Right lobe of liver (tissue), 6 donors: ENCODE data around the gene KAZN. TPM values are rescaled to one million over a fixed set of nuclear protein-coding genes. Genes with fewer than 3 reads are reported as not detected.

Experiments
- ATAC-seq, 4 donors: fragments of 200-7000 bp; cut with Tn5 transposase; one replicate each; pipeline ENCODE4 v1.9.1; 2020; ENCODE audit warnings: mild to moderate bottlenecking in 4 of 4, moderate library complexity in 4 of 4
- DNase-seq, 3 donors: peaks; one replicate each; pipeline ENCODE4 v3.0.0-alpha.2; 2020
- H3K27ac ChIP-seq, 3 donors: fragments of 200-600 bp; one replicate each; pipeline ENCODE4 v1.8.0; 2022
- H3K27me3 ChIP-seq, 2 donors: fragments of 200-600 bp; one replicate each; pipeline ENCODE4 v1.8.0; 2022
- H3K36me3 ChIP-seq, 4 donors: fragments of 200-600 bp; sonication (generic) in 1 of 4; one replicate each; pipeline versions ENCODE4 v1.5.1 to v1.8.0; 2017 to 2022; ENCODE audit warnings: control low read depth in 1 of 4
- H3K4me1 ChIP-seq, 4 donors: fragments of 200-600 bp; sonication (generic) in 1 of 4; one replicate each; pipeline versions ENCODE4 v1.5.1 to v1.8.0; 2017 to 2022; ENCODE audit warnings: control low read depth in 1 of 4
- H3K4me3 ChIP-seq, 3 donors: fragments of 200-600 bp; one replicate each; pipeline ENCODE4 v1.8.0; 2022
- H3K9me3 ChIP-seq, 4 donors: fragments of 200-600 bp; sonication (generic) in 1 of 4; one replicate each; pipeline versions ENCODE4 v1.5.1 to v1.8.0; 2017 to 2022; ENCODE audit warnings: control low read depth in 1 of 4
- POLR2A ChIP-seq: fragments of 450-650 bp; IDR thresholded peaks from one replicate; pipeline ENCODE4 v1.6.1; 2017; ENCODE audit warnings: antibody characterized with exemption, mild to moderate bottlenecking
- WGBS: methylation state at CpG from one replicate; pipeline ENCODE4 v1.1.6; 2018; ENCODE audit warnings: low coverage, low lambda C conversion rate; ENCODE audit not compliant: insufficient coverage; ENCODE audit errors: missing lambda C conversion rate; 5-methylcytosine and 5-hydroxymethylcytosine counted together
- intact Hi-C, 2 donors: fragments of 100-400 bp; cut with DNase I; formaldehyde crosslinking; loops; one replicate each; pipeline versions ENCODE4 v1.11.2 to v1.14.1; 2022
- total RNA-seq, 6 experiments: library from RNA; depleted of rRNA in 2 of 6; stranded (reverse); fragments of >200 nt in 2 of 6; fragmentation: NEBNext Ultra II Directional in 3 of 6; extraction: Animal tissue kit (Norgen Biotek cat#: 25700) in 3 of 6; gene quantifications; one replicate each; pipeline versions ENCODE4 v1.1.0 to v1.2.4, GENCODE V29; 2016 to 2023
- TF ChIP-seq, protein P1 (sequence below), 4 donors: fragments of 200-600 bp in 3 of 4; fragments of 450-650 bp in 1 of 4; IDR thresholded peaks; one replicate each; pipeline versions ENCODE4 v1.5.1 to v1.8.0; 2016 to 2022; ENCODE audit warnings: antibody characterized with exemption in 4 of 4, mild to moderate bottlenecking in 2 of 4
- donor health status: DM: no; HTN: yes; CAD: no.
- donor health status: DM: no; HTN: no; CAD: no.
- donor health status: DM: no; HTN: no; CAD: no.
- donor health status: DM: no; HTN: yes; CAD: no.
- donor health status: DM: no; HTN: yes; CAD: no.

The KAZN gene
- total RNA-seq, 6 experiments from 2014 or later, result 1.5 to 7.2 (median 2.7) TPM

DNA sequence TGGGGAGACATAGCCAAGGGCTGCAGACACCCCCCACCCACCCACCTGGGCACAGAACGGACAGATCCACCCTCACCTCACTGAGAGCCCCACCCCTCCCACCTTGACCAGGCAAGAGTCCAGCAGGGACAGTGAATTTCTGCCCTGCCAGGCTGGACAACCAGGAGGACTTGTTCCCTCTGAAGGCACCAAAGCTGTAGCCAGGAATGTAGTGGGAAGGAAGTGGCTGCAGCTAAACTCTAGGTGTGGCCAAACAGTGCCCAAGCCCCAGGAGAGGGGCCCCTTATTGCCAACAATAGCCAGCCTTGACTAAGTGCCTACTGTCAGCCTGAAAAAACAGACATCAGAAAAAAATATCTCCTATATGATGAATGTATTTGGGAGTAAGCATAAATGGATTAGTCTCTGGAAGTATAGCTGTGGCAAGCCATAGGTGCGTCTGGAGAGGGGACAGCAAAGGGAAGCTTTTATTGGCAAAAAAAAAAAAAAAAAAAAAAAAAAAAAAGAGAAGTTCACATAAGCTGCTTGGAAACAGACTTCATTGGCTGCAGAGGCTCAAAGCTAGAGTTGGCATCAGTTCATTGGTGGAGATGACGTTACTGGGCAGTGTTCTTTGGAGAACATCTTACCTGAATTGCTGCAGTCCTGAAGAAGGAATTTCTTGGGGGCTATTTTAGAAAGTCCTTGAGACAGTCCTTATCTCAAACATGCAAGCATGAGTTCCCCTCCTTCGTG, 490.9 kb downstream of the KAZN start:
- Histone ChIP-seq H3K36me3 (no peaks in the 10 kb centered on the region), H3K27ac (no peak overlapping the region), H3K4me3 (no peak overlapping the region), H3K4me1 (no peaks in the 10 kb centered on the region), H3K27me3 (no peaks in the 10 kb centered on the region), H3K9me3 (no peaks in the 10 kb centered on the region)
- 40% methylated on average over 4 of the region's 4 CpGs for WGBS
- intact Hi-C loops, result no loop called here
- no peak for DNase-seq
- no peak for ATAC-seq
- TF ChIP-seq POLR2A, result no peak
- TF ChIP-seq, protein P1, sequence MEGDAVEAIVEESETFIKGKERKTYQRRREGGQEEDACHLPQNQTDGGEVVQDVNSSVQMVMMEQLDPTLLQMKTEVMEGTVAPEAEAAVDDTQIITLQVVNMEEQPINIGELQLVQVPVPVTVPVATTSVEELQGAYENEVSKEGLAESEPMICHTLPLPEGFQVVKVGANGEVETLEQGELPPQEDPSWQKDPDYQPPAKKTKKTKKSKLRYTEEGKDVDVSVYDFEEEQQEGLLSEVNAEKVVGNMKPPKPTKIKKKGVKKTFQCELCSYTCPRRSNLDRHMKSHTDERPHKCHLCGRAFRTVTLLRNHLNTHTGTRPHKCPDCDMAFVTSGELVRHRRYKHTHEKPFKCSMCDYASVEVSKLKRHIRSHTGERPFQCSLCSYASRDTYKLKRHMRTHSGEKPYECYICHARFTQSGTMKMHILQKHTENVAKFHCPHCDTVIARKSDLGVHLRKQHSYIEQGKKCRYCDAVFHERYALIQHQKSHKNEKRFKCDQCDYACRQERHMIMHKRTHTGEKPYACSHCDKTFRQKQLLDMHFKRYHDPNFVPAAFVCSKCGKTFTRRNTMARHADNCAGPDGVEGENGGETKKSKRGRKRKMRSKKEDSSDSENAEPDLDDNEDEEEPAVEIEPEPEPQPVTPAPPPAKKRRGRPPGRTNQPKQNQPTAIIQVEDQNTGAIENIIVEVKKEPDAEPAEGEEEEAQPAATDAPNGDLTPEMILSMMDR (IDR thresholded peaks at IDR 0.05), result no peak

DNA sequence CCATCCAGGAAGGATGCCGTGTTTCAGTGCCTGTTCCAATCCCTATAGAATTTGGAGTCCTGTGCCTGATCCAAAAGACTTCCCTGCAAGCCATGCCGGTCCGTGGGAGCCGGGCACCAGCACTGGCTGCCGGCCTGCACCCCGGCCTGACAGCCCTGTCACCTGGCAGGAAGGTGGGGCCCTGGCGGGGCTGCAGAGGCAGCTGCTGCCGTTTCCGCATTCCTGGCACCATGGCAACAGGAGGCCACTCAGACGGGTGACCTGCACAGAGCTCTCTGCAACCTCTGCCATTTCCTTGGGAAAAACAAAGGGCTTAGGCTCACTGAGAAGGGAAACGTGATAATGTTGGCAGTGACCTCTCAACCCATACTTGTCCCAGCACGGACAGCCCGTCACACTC, 491.9 kb downstream of the KAZN start:
- intact Hi-C loops, result no loop called here
- H3K9me3 ChIP-seq, result no peaks in the 10 kb centered on the region
- H3K36me3 ChIP-seq, result no peaks in the 10 kb centered on the region
- no peak for TF ChIP-seq POLR2A
- TF ChIP-seq, protein P1 (IDR thresholded peaks at IDR 0.05), result no peak
- H3K4me1 ChIP-seq, result no peaks in the 10 kb centered on the region
- H3K4me3 ChIP-seq, result no peak overlapping the region
- WGBS, result 24% methylated on average over 3 of the region's 13 CpGs
- H3K27ac ChIP-seq, result no peak overlapping the region
- ATAC-seq (peak; percentile 44 to 81 (median 60)), DNase-seq (peak in 1 of 3 donors; percentile 54)
- no peaks in the 10 kb centered on the region for H3K27me3 ChIP-seq

DNA sequence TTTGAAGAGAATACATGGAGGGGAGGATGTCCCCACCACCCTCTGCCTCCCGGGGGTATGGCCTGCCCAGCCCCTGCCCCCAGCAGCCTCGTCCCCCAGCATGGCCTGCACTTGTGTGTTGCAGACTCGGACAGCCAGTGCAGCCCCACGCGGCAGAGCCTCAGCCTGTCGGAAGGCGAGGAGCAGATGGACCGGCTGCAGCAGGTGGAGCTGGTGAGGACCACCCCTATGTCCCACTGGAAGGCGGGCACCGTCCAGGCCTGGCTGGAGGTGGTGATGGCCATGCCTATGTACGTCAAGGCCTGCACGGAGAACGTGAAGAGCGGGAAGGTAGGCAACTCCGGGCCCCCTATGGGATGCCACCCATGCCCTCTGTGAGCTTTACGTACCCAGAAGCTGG, 495.6 kb downstream of the KAZN start:
- Histone ChIP-seq H3K4me1 (no peaks in the 10 kb centered on the region), H3K27ac (no peak overlapping the region), H3K27me3 (no peaks in the 10 kb centered on the region), H3K9me3 (no peaks in the 10 kb centered on the region), H3K36me3 (no peaks in the 10 kb centered on the region), H3K4me3 (no peak overlapping the region)
- ATAC-seq (no peak), DNase-seq (no peak)
- WGBS, result 71% methylated on average over 6 of the region's 16 CpGs
- intact Hi-C loops, result no loop called here
- TF ChIP-seq POLR2A, result no peak
- TF ChIP-seq, protein P1 (IDR thresholded peaks at IDR 0.05), result no peak

DNA sequence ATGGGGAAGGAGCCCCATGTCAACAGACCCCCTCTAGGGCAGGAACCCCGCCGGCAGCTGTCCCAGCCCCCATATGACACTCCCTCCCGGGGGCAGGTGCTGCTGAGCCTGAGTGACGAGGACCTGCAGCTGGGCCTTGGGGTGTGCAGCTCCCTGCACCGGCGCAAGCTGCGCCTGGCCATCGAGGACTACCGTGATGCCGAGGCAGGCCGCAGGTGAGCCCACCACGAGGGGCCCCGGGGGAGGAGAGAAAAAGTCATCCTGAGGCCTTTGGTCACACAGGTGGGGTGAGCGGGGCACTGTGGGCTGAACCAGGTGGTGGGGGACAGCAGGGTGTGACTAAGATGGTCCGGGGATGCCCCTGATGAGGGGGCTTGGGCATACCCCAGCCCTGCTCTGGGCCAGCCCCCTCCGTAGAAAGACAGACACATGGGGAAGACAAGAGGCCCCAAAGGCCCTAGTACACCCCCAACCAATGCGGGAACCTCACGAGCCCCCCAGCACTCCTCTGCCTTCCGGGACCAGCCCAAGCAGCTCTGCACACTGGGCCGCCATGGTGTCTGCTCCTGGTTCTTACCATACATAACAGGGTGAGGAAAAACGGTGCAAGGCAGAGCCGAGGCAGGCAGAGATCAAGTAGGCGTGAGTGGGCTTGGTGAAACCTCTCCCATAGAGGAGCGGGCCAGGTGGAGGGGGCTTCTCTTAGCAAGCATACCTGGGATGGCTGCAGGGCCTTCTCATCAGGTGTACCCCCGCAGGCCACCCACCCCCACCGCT, 496.4 kb downstream of the KAZN start:
- intact Hi-C loops, result no loop called here
- no peaks in the 10 kb centered on the region for H3K9me3 ChIP-seq
- H3K27ac ChIP-seq, result no peak overlapping the region
- ATAC-seq (peak in 1 of 4 donors; percentile 19), DNase-seq (no peak)
- H3K4me1 ChIP-seq, result no peaks in the 10 kb centered on the region
- TF ChIP-seq, protein P1 (IDR thresholded peaks at IDR 0.05), result no peak
- TF ChIP-seq POLR2A, result no peak
- no peaks in the 10 kb centered on the region for H3K27me3 ChIP-seq
- no peak overlapping the region for H3K4me3 ChIP-seq
- no peaks in the 10 kb centered on the region for H3K36me3 ChIP-seq
- 100% methylated on average over 1 of the region's 26 CpGs for WGBS
